Calu3 (cell line): ENCODE measurements around the gene ANKRD45. TPM values are rescaled to one million over a fixed set of nuclear protein-coding genes. Genes with fewer than 3 reads are reported as not detected.
A peak's percentile ranks its signal among the peaks of the same experiment; 100 is the strongest.
"Not testable (repeated sequence)": the region's sequence is repeated elsewhere in the genome, so short reads cannot be mapped to it uniquely, and the experiment has no call there.

Source experiments
- BruUV-seq: library from RNA; stranded (reverse); fragments of 400-500 nt; replicated peaks from 2 replicates; lab custom pipeline; 2021; lab: Mats Ljungman, UMichigan
- CTCF ChIA-PET: fragments of 300-600 bp; sonication (Branson Sonifier 250); formaldehyde crosslinking; loops from one replicate; lab custom pipeline; 2022; ENCODE audit warnings: antibody characterized with exemption; lab: Charles Lee
- DNase-seq: peaks from one replicate; pipeline ENCODE4 v3.0.0; 2022
- H3K27ac Mint-ChIP-seq: one replicate; pipeline ENCODE4 v1.8.0; 2022; ENCODE audit warnings: mixed read lengths; ENCODE audit not compliant: unreplicated experiment
- H3K27me3 Mint-ChIP-seq: one replicate; pipeline ENCODE4 v1.8.0; 2022; ENCODE audit warnings: mixed read lengths; ENCODE audit not compliant: unreplicated experiment
- H3K36me3 Mint-ChIP-seq: one replicate; pipeline ENCODE4 v1.8.0; 2022; ENCODE audit warnings: mild to moderate bottlenecking, moderate library complexity, mixed read lengths; ENCODE audit not compliant: insufficient read depth, unreplicated experiment
- H3K4me1 Mint-ChIP-seq: one replicate; pipeline ENCODE4 v1.8.0; 2022; ENCODE audit warnings: mild to moderate bottlenecking, low read depth, mixed read lengths; ENCODE audit not compliant: unreplicated experiment
- H3K4me3 Mint-ChIP-seq: one replicate; pipeline ENCODE4 v1.8.0; 2022; ENCODE audit warnings: mild to moderate bottlenecking, low read depth, moderate library complexity, mixed read lengths; ENCODE audit not compliant: unreplicated experiment
- H3K9me3 Mint-ChIP-seq: one replicate; pipeline ENCODE4 v1.8.0; 2022; ENCODE audit warnings: low read depth, mixed read lengths; ENCODE audit not compliant: unreplicated experiment
- intact Hi-C: fragments of 100-400 bp; cut with micrococcal nuclease; formaldehyde crosslinking; loops from one replicate; pipeline ENCODE4 v1.10.0; 2022; ENCODE audit not compliant: unreplicated experiment
- total RNA-seq: library from RNA; stranded (reverse); gene quantifications from 2 replicates; pipeline ENCODE4 v1.2.3, GENCODE V29; 2022
- TF ChIP-seq, protein P1 (sequence below): fragments of 200-600 bp; IDR thresholded peaks from one replicate; pipeline ENCODE4 v1.8.0; 2022; ENCODE audit warnings: antibody characterized with exemption; ENCODE audit not compliant: unreplicated experiment

Gene ANKRD45
- total RNA-seq, 1 experiment from 2014 or later, result not detected

DNA sequence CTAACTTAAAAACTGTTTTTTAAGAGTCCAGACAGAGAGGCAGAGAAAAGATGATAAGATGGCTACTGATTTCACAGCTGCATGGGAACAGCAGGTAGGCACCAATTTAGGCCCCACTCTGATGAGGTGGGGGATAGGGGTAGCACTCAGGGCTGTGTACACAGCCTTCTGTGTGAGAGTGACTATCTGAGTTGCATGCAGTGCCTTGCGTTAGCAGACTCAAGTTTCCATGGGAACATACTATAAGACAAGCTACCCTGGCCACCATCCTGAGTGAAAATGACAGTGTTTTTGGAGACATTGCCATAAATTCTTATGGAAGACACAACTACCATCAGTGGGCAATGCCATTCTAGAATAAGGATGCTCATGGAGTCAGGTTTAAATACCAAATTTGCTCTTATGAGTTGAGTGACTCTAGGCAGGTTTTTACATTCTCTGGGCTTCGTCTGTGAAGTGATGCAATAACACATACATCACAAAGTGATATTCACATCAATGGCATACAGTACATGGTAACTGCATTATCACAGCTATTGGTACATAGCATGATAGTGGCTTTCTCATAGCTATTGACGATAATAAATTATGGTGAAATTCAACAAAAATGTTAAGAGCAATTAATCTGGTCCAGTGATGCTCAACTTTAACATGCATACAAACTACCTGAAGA is 97.3 kb downstream of the ANKRD45 start:
- Mint-ChIP-seq H3K4me1 (no peaks in the 10 kb centered on the region), H3K9me3 (no peaks in the 10 kb centered on the region), H3K4me3 (no peak overlapping the region), H3K27ac (no peak overlapping the region), H3K36me3 (no peaks in the 10 kb centered on the region), H3K27me3 (no peaks in the 10 kb centered on the region)
- BruUV-seq, result no TSS peak
- TF ChIP-seq, protein P1, sequence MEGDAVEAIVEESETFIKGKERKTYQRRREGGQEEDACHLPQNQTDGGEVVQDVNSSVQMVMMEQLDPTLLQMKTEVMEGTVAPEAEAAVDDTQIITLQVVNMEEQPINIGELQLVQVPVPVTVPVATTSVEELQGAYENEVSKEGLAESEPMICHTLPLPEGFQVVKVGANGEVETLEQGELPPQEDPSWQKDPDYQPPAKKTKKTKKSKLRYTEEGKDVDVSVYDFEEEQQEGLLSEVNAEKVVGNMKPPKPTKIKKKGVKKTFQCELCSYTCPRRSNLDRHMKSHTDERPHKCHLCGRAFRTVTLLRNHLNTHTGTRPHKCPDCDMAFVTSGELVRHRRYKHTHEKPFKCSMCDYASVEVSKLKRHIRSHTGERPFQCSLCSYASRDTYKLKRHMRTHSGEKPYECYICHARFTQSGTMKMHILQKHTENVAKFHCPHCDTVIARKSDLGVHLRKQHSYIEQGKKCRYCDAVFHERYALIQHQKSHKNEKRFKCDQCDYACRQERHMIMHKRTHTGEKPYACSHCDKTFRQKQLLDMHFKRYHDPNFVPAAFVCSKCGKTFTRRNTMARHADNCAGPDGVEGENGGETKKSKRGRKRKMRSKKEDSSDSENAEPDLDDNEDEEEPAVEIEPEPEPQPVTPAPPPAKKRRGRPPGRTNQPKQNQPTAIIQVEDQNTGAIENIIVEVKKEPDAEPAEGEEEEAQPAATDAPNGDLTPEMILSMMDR, result no peak
- DNase-seq, result no peak
- intact Hi-C loops, result no loop called here
- CTCF ChIA-PET, result no interaction called here

DNA sequence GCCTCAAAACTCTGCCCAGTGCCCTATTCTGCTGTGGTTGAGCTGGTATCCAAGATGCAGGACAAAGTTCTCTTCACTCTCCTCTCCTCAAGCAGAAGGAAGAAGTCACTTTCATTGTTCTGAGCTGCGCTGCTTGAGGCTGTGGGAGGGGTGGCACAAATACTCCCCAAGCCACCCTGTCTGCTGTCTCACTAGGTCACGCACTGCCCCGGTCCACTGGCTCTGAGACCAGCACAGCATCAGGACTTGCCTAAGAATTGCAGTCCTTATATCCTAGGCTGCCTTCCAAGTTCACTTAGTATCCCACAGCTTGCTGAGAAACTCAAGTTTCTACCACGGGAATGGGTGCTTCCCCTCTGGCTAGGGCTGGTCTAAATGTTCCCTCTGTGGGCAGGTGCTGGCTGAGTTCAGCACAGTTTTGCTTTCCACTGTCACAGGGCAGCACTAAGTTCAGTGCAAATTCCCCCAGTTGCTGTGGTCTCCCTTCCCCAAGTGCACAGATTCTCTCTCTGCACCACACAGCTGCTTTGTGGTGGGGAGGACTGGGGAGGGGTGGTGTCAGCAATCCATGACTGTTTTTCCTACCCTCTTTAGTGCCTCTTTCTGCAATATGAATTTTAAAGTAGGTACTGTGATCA is 99.2 kb downstream of the ANKRD45 start:
- no peak overlapping the region for H3K27ac Mint-ChIP-seq
- CTCF ChIA-PET, result no interaction called here
- intact Hi-C loops, result no loop called here

DNA sequence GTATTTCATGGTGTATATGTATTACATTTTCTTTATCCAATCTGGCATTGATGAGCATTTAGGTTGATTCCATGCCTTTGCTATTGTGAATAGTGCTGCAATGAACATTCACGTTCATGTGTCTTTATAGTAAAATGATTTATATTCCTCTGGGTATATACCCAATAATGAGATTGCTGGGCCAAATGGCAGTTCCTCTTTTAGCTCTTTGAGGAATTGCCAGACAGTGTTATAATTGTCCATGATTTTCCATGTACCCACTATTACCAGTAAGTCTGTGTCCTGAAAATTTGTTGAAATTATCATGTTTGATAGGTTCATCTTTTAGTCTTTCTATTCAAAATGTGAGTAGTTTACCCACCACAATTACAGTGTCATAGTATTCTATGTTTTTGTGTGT is 101.2 kb downstream of the ANKRD45 start:
- no peak for DNase-seq
- TF ChIP-seq, protein P1, result no peak
- no TSS peak for BruUV-seq
- Mint-ChIP-seq H3K27ac (no peak overlapping the region), H3K27me3 (no peaks in the 10 kb centered on the region), H3K4me1 (no peaks in the 10 kb centered on the region), H3K36me3 (no peaks in the 10 kb centered on the region), H3K9me3 (peaks cover 3% of the 10 kb centered on the region), H3K4me3 (no peak overlapping the region)
- intact Hi-C loops, result no loop called here
- CTCF ChIA-PET, result no interaction called here

More for the DNA sequence above, 99.2 kb downstream of the ANKRD45 start:
- H3K36me3 Mint-ChIP-seq, result no peaks in the 10 kb centered on the region
- peaks cover 3% of the 10 kb centered on the region for H3K9me3 Mint-ChIP-seq
- TF ChIP-seq, protein P1, result no peak
- no peak overlapping the region for H3K4me3 Mint-ChIP-seq
- BruUV-seq, result no TSS peak
- no peaks in the 10 kb centered on the region for H3K4me1 Mint-ChIP-seq
- no peaks in the 10 kb centered on the region for H3K27me3 Mint-ChIP-seq
- DNase-seq, result no peak

DNA sequence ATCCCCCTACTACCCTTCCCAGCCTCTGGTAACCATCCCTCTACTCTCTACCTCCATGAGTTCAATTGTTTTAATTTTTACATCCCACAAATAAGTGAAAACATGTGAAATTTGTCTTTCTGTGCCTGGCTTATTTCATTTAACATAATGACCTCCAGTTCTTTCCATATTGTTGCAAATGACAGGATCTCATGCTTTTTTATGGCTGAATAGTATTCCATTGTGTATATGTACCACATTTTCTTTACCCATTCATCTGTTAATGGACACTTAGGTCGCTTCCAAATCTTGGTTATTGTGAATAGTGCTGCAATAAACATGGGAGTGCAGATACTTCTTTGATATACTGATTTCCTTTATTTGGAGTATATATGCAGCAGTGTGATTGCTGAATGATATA is 105.8 kb downstream of the ANKRD45 start:
- H3K36me3 Mint-ChIP-seq, H3K9me3 Mint-ChIP-seq, DNase-seq, H3K27ac Mint-ChIP-seq, H3K4me1 Mint-ChIP-seq, H3K27me3 Mint-ChIP-seq, BruUV-seq, CTCF ChIA-PET, intact Hi-C loops, H3K4me3 Mint-ChIP-seq: not testable (repeated sequence)

DNA sequence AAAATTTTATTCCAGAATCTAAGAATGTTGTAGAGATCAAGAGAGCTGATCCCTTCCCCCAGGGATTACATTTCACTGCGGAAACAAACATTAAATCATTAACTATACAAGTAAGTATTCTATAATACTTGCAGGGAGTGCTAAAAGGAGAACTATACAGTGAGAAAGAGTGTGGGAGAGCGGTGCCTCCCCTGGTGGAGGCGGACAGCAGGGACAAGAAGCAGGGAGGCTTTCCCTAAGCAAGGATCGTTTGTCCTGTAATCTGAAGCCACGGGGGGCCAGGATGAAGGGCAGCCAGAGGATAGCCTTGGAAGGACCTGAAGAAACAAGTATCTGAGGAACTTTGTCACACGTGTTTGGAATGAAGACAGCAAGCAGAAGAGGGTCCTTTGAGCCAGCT is 106.8 kb downstream of the ANKRD45 start:
- peaks cover 3% of the 10 kb centered on the region for H3K9me3 Mint-ChIP-seq
- peak; percentile 29 for DNase-seq
- no TSS peak for BruUV-seq
- no peak overlapping the region for H3K4me3 Mint-ChIP-seq
- no peaks in the 10 kb centered on the region for H3K4me1 Mint-ChIP-seq
- no peaks in the 10 kb centered on the region for H3K27me3 Mint-ChIP-seq
- H3K36me3 Mint-ChIP-seq, result no peaks in the 10 kb centered on the region
- H3K27ac Mint-ChIP-seq, result no peak overlapping the region
- TF ChIP-seq, protein P1, result no peak
- CTCF ChIA-PET, result no interaction called here
- intact Hi-C loops, result no loop called here
